HEK293 (cell line): ENCODE results near the gene BATF2.
A peak's percentile ranks its signal among the peaks of the same experiment; 100 is the strongest.

Experiments
- CTCF ChIA-PET: fragments of 350-600 bp; formaldehyde crosslinking; extraction: SDS; loops from one replicate; lab custom pipeline; 2021; ENCODE audit warnings: antibody characterized with exemption; lab: Yijun Ruan, JAX
- POLR2A ChIA-PET: fragments of 300-600 bp; formaldehyde crosslinking; extraction: SDS; loops from one replicate; lab custom pipeline; 2020; ENCODE audit warnings: antibody characterized with exemption, inconsistent platforms; lab: Yijun Ruan, JAX
- H3K27ac ChIP-seq: fragments of 200-500 bp; sonication (Bioruptor generic); 2 replicates; pipeline ENCODE4 v1.5.1; 2014; ENCODE audit warnings: low read depth, low read length, control low read depth, inconsistent platforms; ENCODE audit errors: extremely low read depth
- H3K36me3 ChIP-seq, 2 experiments: fragments of 200-500 bp in 1 of 2; sonication (Bioruptor generic) in 1 of 2; 1 replicate in 1 of 2; 2 replicates in 1 of 2; pipeline ENCODE4 v1.5.1; 2014 to 2017; ENCODE audit warnings: inconsistent platforms in 2 of 2, low read length in 2 of 2; ENCODE audit not compliant: control insufficient read depth in 2 of 2, insufficient read depth in 1 of 2
- H3K4me1 ChIP-seq: fragments of 200-500 bp; sonication (Bioruptor generic); 2 replicates; pipeline ENCODE4 v1.5.1; 2014; ENCODE audit warnings: mild to moderate bottlenecking, low read length, inconsistent platforms; ENCODE audit not compliant: control insufficient read depth, insufficient read depth
- H3K4me3 ChIP-seq: 2 replicates; pipeline ENCODE4 v1.5.1; 2011; ENCODE audit warnings: low read depth, mild to moderate bottlenecking, control low read depth, low read length, moderate library complexity
- H3K9me3 ChIP-seq: fragments of 200-500 bp; sonication (Bioruptor generic); 2 replicates; pipeline ENCODE4 v1.5.1; 2014; ENCODE audit warnings: low read depth, low read length, inconsistent platforms; ENCODE audit not compliant: control insufficient read depth, insufficient read depth
- BCL11B ChIP-seq: fragments of 450-650 bp; formaldehyde crosslinking; IDR thresholded peaks from 2 replicates; pipeline ENCODE4 v1.5.1; 2016; ENCODE audit warnings: low read depth, missing biosample characterization, missing genetic modification characterization
- FEZF1 ChIP-seq: fragments of 450-650 bp; formaldehyde crosslinking; IDR thresholded peaks from 2 replicates; pipeline ENCODE4 v1.5.1; 2016; ENCODE audit warnings: missing biosample characterization, missing genetic modification characterization
- IKZF3 ChIP-seq: fragments of 450-650 bp; IDR thresholded peaks from 2 replicates; pipeline ENCODE4 v1.5.0; 2018; ENCODE audit warnings: missing biosample characterization, mild to moderate bottlenecking, missing genetic modification characterization, moderate library complexity
- KLF8 ChIP-seq: fragments of 450-650 bp; formaldehyde crosslinking; IDR thresholded peaks from 2 replicates; pipeline ENCODE4 v1.5.1; 2016; ENCODE audit warnings: missing biosample characterization, missing genetic modification characterization
- OSR2 ChIP-seq: fragments of 450-650 bp; formaldehyde crosslinking; IDR thresholded peaks from 2 replicates; pipeline ENCODE4 v1.5.1; 2016; ENCODE audit warnings: missing biosample characterization, missing genetic modification characterization
- PRDM1 ChIP-seq: fragments of 450-650 bp; formaldehyde crosslinking; IDR thresholded peaks from 2 replicates; pipeline ENCODE4; 2016; ENCODE audit warnings: missing biosample characterization, missing genetic modification characterization
- SP3 ChIP-seq: fragments of 450-650 bp; formaldehyde crosslinking; IDR thresholded peaks from 2 replicates; pipeline ENCODE4 v1.5.1; 2016; ENCODE audit warnings: missing biosample characterization, missing genetic modification characterization
- TCF7L2 ChIP-seq: IDR thresholded peaks from 2 replicates; pipeline ENCODE4 v1.6.1; 2011; ENCODE audit warnings: low read depth, mild to moderate bottlenecking, inconsistent platforms, low read length, moderate library complexity, borderline replicate concordance
- ZFHX2 ChIP-seq: fragments of 450-650 bp; formaldehyde crosslinking; conservative IDR thresholded peaks from 2 replicates; pipeline ENCODE4 v1.5.1; 2016; ENCODE audit warnings: missing biosample characterization, missing genetic modification characterization
- ZFP69B ChIP-seq: fragments of 450-650 bp; formaldehyde crosslinking; IDR thresholded peaks from 2 replicates; pipeline ENCODE4 v1.5.1; 2016; ENCODE audit warnings: missing biosample characterization, missing genetic modification characterization
- ZNF112 ChIP-seq: fragments of 450-650 bp; formaldehyde crosslinking; IDR thresholded peaks from 2 replicates; pipeline ENCODE4 v1.5.0; 2017; ENCODE audit warnings: missing biosample characterization, missing genetic modification characterization
- ZNF132 ChIP-seq: fragments of 450-650 bp; formaldehyde crosslinking; IDR thresholded peaks from 2 replicates; pipeline ENCODE4 v1.5.1; 2017; ENCODE audit warnings: missing biosample characterization, missing genetic modification characterization, borderline replicate concordance
- ZNF140 ChIP-seq: fragments of 450-650 bp; formaldehyde crosslinking; IDR thresholded peaks from 2 replicates; pipeline ENCODE4 v1.5.1; 2016; ENCODE audit warnings: missing biosample characterization, missing genetic modification characterization
- ZNF211 ChIP-seq: fragments of 450-650 bp; formaldehyde crosslinking; IDR thresholded peaks from 2 replicates; pipeline ENCODE4 v1.5.1; 2016; ENCODE audit warnings: low read depth, missing biosample characterization, missing genetic modification characterization
- ZNF24 ChIP-seq: fragments of 450-650 bp; formaldehyde crosslinking; IDR thresholded peaks from 2 replicates; pipeline ENCODE4 v1.5.1; 2016; ENCODE audit warnings: missing biosample characterization, missing genetic modification characterization
- ZNF274 ChIP-seq, 2 experiments: fragments of 200-500 bp in 1 of 2; fragments of 450-650 bp in 1 of 2; sonication (Bioruptor generic) in 1 of 2; formaldehyde crosslinking in 1 of 2; IDR thresholded peaks; 2 replicates each; pipeline versions ENCODE4 v1.5.1 to v1.6.1; 2014 to 2016; ENCODE audit warnings: borderline replicate concordance in 1 of 2, inconsistent platforms in 1 of 2, low read length in 1 of 2, missing biosample characterization in 1 of 2, missing genetic modification characterization in 1 of 2
- ZNF473 ChIP-seq: fragments of 450-650 bp; formaldehyde crosslinking; IDR thresholded peaks from 2 replicates; pipeline ENCODE4 v1.5.1; 2017; ENCODE audit warnings: missing biosample characterization, missing genetic modification characterization
- ZNF48 ChIP-seq: fragments of 450-650 bp; formaldehyde crosslinking; IDR thresholded peaks from 2 replicates; pipeline ENCODE4 v1.5.1; 2016; ENCODE audit warnings: missing biosample characterization, missing genetic modification characterization
- ZNF510 ChIP-seq: fragments of 450-650 bp; formaldehyde crosslinking; IDR thresholded peaks from 2 replicates; pipeline ENCODE4 v1.5.1; 2018; ENCODE audit warnings: mild to moderate bottlenecking, missing genetic modification characterization, missing biosample characterization; ENCODE audit not compliant: insufficient replicate concordance
- ZNF529 ChIP-seq: fragments of 450-650 bp; formaldehyde crosslinking; IDR thresholded peaks from 2 replicates; pipeline ENCODE4 v1.5.1; 2017; ENCODE audit warnings: missing genetic modification characterization, missing biosample characterization; ENCODE audit not compliant: insufficient replicate concordance
- ZNF548 ChIP-seq: fragments of 450-650 bp; formaldehyde crosslinking; IDR thresholded peaks from 2 replicates; pipeline ENCODE4 v1.5.1; 2016; ENCODE audit warnings: missing biosample characterization, missing genetic modification characterization
- ZNF571 ChIP-seq: fragments of 450-650 bp; formaldehyde crosslinking; IDR thresholded peaks from 2 replicates; pipeline ENCODE4 v1.5.0; 2017; ENCODE audit warnings: missing biosample characterization, missing genetic modification characterization
- ZNF600 ChIP-seq: fragments of 450-650 bp; formaldehyde crosslinking; IDR thresholded peaks from 2 replicates; pipeline ENCODE4 v1.5.1; 2016; ENCODE audit warnings: missing biosample characterization, missing genetic modification characterization
- ZNF664 ChIP-seq: fragments of 450-650 bp; formaldehyde crosslinking; IDR thresholded peaks from 2 replicates; pipeline ENCODE4 v1.5.1; 2016; ENCODE audit warnings: missing biosample characterization, missing genetic modification characterization
- ZNF701 ChIP-seq: fragments of 450-650 bp; formaldehyde crosslinking; IDR thresholded peaks from 2 replicates; pipeline ENCODE4 v1.5.1; 2016; ENCODE audit warnings: missing biosample characterization, missing genetic modification characterization
- ZNF747 ChIP-seq: fragments of 450-650 bp; formaldehyde crosslinking; IDR thresholded peaks from 2 replicates; pipeline ENCODE4 v1.5.1; 2016; ENCODE audit warnings: missing biosample characterization, missing genetic modification characterization
- ZNF837 ChIP-seq: fragments of 450-650 bp; formaldehyde crosslinking; IDR thresholded peaks from 2 replicates; pipeline ENCODE4 v1.5.1; 2016; ENCODE audit warnings: missing biosample characterization, missing genetic modification characterization
- ZNF843 ChIP-seq: fragments of 450-650 bp; formaldehyde crosslinking; IDR thresholded peaks from 2 replicates; pipeline ENCODE4 v1.5.1; 2016; ENCODE audit warnings: missing biosample characterization, missing genetic modification characterization
- TF ChIP-seq, protein P1 (sequence below): fragments of 450-650 bp; formaldehyde crosslinking; IDR thresholded peaks from 2 replicates; pipeline ENCODE4 v1.5.1; 2016; ENCODE audit warnings: missing biosample characterization, missing genetic modification characterization
- TF ChIP-seq, protein P2 (sequence below): fragments of 450-650 bp; formaldehyde crosslinking; IDR thresholded peaks from 2 replicates; pipeline ENCODE4 v1.5.1; 2016; ENCODE audit warnings: missing biosample characterization, missing genetic modification characterization
- TF ChIP-seq, protein P3 (sequence below): fragments of 450-650 bp; formaldehyde crosslinking; IDR thresholded peaks from 2 replicates; pipeline ENCODE4 v1.5.1; 2017; ENCODE audit warnings: missing biosample characterization, missing genetic modification characterization

BATF2 gene

DNA sequence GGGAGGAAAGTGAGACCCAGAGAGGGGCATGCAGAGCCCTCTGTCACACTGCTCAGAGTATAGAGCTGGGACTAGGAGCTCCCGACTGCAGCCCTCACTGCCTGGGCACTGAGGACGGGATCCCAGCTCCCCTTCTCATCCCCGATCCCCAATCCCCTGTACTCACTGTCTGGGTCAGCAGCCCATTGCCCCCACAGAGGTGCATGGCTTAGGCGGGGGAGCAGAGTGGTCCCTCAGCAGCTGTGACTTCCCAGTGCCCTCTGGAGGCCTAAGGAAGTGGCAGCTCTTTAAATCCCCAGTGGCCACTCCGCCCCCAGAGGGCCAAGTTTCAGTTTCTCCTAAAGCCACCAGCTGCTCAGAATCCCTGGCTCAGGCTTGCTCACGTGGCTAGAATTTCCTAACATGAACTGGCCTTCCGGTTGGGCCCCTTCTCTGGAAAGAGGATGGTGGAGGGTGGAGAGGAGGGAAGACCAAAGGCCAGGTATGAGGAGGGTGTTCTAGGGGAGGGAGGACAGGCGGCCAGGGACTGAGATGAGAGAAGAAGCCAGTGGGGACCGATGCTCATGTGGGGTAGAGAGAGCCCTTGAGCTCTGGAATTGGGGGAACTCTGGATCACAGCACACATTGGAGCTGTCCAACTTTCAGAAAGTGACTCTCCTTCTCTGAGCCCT is at the start of gene BATF2 (continued):
- TF ChIP-seq, protein P1, sequence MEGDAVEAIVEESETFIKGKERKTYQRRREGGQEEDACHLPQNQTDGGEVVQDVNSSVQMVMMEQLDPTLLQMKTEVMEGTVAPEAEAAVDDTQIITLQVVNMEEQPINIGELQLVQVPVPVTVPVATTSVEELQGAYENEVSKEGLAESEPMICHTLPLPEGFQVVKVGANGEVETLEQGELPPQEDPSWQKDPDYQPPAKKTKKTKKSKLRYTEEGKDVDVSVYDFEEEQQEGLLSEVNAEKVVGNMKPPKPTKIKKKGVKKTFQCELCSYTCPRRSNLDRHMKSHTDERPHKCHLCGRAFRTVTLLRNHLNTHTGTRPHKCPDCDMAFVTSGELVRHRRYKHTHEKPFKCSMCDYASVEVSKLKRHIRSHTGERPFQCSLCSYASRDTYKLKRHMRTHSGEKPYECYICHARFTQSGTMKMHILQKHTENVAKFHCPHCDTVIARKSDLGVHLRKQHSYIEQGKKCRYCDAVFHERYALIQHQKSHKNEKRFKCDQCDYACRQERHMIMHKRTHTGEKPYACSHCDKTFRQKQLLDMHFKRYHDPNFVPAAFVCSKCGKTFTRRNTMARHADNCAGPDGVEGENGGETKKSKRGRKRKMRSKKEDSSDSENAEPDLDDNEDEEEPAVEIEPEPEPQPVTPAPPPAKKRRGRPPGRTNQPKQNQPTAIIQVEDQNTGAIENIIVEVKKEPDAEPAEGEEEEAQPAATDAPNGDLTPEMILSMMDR (tag by site-specific recombination) = peak; percentile 89
- TF ChIP-seq ZFHX2 (tag by site-specific recombination) = 0 out of 2 replicates have a peak, but pooled peaks have one; percentile 12

DNA sequence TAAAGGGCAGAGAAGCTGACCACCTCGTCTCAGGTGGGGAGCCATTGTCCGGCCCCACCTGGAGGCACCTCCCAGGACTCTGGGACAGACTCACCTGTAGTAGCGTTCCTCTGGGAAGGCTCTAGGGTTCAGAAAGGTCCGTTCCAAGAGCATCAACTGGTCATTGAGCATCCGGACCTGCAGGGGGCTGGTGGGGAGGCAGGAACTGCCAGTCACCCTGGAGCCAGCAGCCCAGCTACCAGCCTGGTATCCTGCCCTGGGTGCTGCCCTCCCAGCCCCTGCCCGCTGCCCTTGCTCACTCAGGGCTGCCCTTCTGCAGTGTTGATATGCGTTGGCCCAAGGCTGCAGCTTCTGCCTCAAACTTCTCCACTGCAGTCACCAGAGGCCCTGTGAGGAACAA is 49.0 kb upstream of the BATF2 start:
- H3K27ac ChIP-seq = no peak overlapping the region
- H3K36me3 ChIP-seq = peaks cover 0 to 31% of the 10 kb centered on the region in 2 experiments; a peak in 1 of 3 replicates
- CTCF ChIA-PET = interaction anchor here (0.6 to 1.1 kb wide), 2 partner anchors 12 to 14 kb away, joined by 3 to 4 read pairs; no protein-coding TSS in a partner anchor
- H3K9me3 ChIP-seq = no peaks in the 10 kb centered on the region
- no peak for TF ChIP-seq ZNF510 (tag by site-specific recombination)
- no peak for TF ChIP-seq ZNF837 (tag by site-specific recombination)
- TF ChIP-seq ZNF140 (tag by site-specific recombination) = no peak
- TF ChIP-seq ZNF600 (tag by site-specific recombination) = no peak
- no peak for TF ChIP-seq ZNF571 (tag by site-specific recombination)
- TF ChIP-seq KLF8 (tag by site-specific recombination) = no peak
- no peak for TF ChIP-seq ZNF112 (tag by site-specific recombination)
- TF ChIP-seq, protein P2, sequence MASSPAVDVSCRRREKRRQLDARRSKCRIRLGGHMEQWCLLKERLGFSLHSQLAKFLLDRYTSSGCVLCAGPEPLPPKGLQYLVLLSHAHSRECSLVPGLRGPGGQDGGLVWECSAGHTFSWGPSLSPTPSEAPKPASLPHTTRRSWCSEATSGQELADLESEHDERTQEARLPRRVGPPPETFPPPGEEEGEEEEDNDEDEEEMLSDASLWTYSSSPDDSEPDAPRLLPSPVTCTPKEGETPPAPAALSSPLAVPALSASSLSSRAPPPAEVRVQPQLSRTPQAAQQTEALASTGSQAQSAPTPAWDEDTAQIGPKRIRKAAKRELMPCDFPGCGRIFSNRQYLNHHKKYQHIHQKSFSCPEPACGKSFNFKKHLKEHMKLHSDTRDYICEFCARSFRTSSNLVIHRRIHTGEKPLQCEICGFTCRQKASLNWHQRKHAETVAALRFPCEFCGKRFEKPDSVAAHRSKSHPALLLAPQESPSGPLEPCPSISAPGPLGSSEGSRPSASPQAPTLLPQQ (tag by site-specific recombination) = no peak
- no peak for TF ChIP-seq ZNF529 (tag by site-specific recombination)
- no peak for TF ChIP-seq FEZF1
- no peak for TF ChIP-seq ZNF48 (tag by site-specific recombination)
- TF ChIP-seq OSR2 (tag by site-specific recombination) = no peak
- no peak for TF ChIP-seq TCF7L2
- TF ChIP-seq ZNF701 = no peak
- TF ChIP-seq ZNF132 (tag by site-specific recombination) = no peak
- TF ChIP-seq PRDM1 (tag by site-specific recombination) = no peak
- TF ChIP-seq, all 188 proteins: peak for 0
- no peak overlapping the region for H3K4me3 ChIP-seq
- POLR2A ChIA-PET = no interaction called here
- no peaks in the 10 kb centered on the region for H3K4me1 ChIP-seq

DNA sequence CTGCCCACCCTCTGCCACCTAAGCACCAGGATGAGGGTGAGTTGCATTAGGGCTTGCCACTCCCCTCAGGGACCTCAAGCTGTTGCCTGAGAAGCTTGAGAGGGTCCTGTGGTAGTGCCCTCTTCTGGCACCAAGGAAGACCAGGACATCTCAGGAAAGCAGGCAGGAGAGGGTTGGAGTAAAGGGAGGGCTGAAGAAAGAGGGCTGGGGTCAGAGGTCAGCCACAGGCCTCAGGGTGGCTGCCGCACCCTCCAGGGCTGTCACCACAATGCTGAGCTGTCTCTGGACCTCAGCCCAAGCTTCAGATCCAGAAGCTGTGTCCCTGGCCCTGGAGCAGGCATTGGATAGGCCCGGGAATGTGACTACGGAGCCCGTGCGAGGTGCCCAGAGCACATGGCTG is 48.3 kb upstream of the BATF2 start:
- POLR2A ChIA-PET = no interaction called here
- no peaks in the 10 kb centered on the region for H3K9me3 ChIP-seq
- no peak for TF ChIP-seq SP3 (tag by site-specific recombination)
- TF ChIP-seq ZFP69B (tag by site-specific recombination) = no peak
- no peak for TF ChIP-seq ZNF843 (tag by site-specific recombination)
- no peak for TF ChIP-seq ZNF548 (tag by site-specific recombination)
- TF ChIP-seq ZNF664 (tag by site-specific recombination) = no peak
- no peak for TF ChIP-seq ZNF274 (IDR thresholded peaks at IDR 0.05; ENCODE audit: low read length)
- TF ChIP-seq ZNF274 (tag by site-specific recombination; IDR thresholded peaks at IDR 0.05; ENCODE audit: borderline replicate concordance) = no peak
- no peak for TF ChIP-seq BCL11B (tag by site-specific recombination)
- TF ChIP-seq, protein P3, sequence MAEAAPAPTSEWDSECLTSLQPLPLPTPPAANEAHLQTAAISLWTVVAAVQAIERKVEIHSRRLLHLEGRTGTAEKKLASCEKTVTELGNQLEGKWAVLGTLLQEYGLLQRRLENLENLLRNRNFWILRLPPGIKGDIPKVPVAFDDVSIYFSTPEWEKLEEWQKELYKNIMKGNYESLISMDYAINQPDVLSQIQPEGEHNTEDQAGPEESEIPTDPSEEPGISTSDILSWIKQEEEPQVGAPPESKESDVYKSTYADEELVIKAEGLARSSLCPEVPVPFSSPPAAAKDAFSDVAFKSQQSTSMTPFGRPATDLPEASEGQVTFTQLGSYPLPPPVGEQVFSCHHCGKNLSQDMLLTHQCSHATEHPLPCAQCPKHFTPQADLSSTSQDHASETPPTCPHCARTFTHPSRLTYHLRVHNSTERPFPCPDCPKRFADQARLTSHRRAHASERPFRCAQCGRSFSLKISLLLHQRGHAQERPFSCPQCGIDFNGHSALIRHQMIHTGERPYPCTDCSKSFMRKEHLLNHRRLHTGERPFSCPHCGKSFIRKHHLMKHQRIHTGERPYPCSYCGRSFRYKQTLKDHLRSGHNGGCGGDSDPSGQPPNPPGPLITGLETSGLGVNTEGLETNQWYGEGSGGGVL = no peak
- TF ChIP-seq FEZF1 = no peak
- no peak for TF ChIP-seq ZNF473 (tag by site-specific recombination)
- no peak for TF ChIP-seq ZNF211 (tag by site-specific recombination)
- no peak for TF ChIP-seq ZNF24
- TF ChIP-seq IKZF3 (tag by site-specific recombination) = no peak
- TF ChIP-seq ZNF747 (tag by site-specific recombination) = no peak
- TF ChIP-seq ZNF140 (tag by site-specific recombination) = no peak

More for the DNA sequence above, 48.3 kb upstream of the BATF2 start:
- Histone ChIP-seq H3K4me3 (no peak overlapping the region), H3K27ac (no peak overlapping the region), H3K36me3 (peaks cover 0 to 31% of the 10 kb centered on the region in 2 experiments; a peak in 1 of 3 replicates), H3K4me1 (no peaks in the 10 kb centered on the region)
- CTCF ChIA-PET = interaction anchor here (1.1 kb wide), 1 partner anchor 15 kb away, joined by 4 read pairs; no protein-coding TSS in a partner anchor
